GM12891 (cell line): ENCODE measurements around the gene KIAA1958.

Experiments
- POLR2A ChIP-seq: IDR thresholded peaks from 2 replicates; pipeline ENCODE4 v1.6.1; 2011; ENCODE audit warnings: low read depth, low read length, control low read depth
- POLR2AphosphoS5 ChIP-seq: IDR thresholded peaks from 2 replicates; pipeline ENCODE4 v1.6.1; 2011; ENCODE audit warnings: low read depth, low read length, control low read depth
- SPI1 ChIP-seq: IDR thresholded peaks from 2 replicates; pipeline ENCODE4 v1.6.1; 2011; ENCODE audit warnings: low read depth, low read length, control low read depth

GRCh38 chr9:112531666-112532282, 45.1 kb downstream of the KIAA1958 start:
- TF ChIP-seq POLR2AphosphoS5 (no peak), POLR2A (no peak), SPI1 (no peak)
